GM21381 (cell line): Measurements from ENCODE around the gene PEA15.

ENCODE experiments used
- ATAC-seq: cut with Tn5 transposase; IDR thresholded peaks from one replicate; pipeline ENCODE4 v1.9.1; 2021; ENCODE audit warnings: mild to moderate bottlenecking, moderate library complexity; ENCODE audit not compliant: unreplicated experiment

PEA15 gene

GRCh38 chr1:160205242-160206035 lies at the start of gene PEA15:
PEA15 (plus strand) TSS chr1:160205384; CDS start chr1:160211545, 6,161 bp downstream.
- ATAC-seq, result peak; percentile 40

GRCh38 chr1:160156361-160156760 lies 48.8 kb upstream of the PEA15 start:
- ATAC-seq, result no peak

- no peak for ATAC-seq
Observed at GRCh38 chr1:160157174-160157573, 48.0 kb upstream of the PEA15 start.

GRCh38 chr1:160158031-160158430 lies 47.2 kb upstream of the PEA15 start:
- ATAC-seq, result no peak

- no peak for ATAC-seq
Observed at GRCh38 chr1:160158534-160158933, 46.6 kb upstream of the PEA15 start.

- no peak for ATAC-seq
Observed at GRCh38 chr1:160159846-160160245, 45.3 kb upstream of the PEA15 start.

GRCh38 chr1:160161965-160162705 lies 43.0 kb upstream of the PEA15 start:
- ATAC-seq, result no peak

- no peak for ATAC-seq
Observed at GRCh38 chr1:160162931-160163330, 42.3 kb upstream of the PEA15 start.

- ATAC-seq, result no peak
Observed at GRCh38 chr1:160163615-160164014, 41.6 kb upstream of the PEA15 start.

GRCh38 chr1:160164121-160164520 lies 41.1 kb upstream of the PEA15 start:
- ATAC-seq, result no peak

GRCh38 chr1:160166166-160166868 lies 38.9 kb upstream of the PEA15 start:
- no peak for ATAC-seq

GRCh38 chr1:160167056-160167455 lies 38.1 kb upstream of the PEA15 start:
- ATAC-seq, result no peak

- ATAC-seq, result no peak
Observed at GRCh38 chr1:160167580-160167979, 37.6 kb upstream of the PEA15 start.

GRCh38 chr1:160168016-160168415 lies 37.2 kb upstream of the PEA15 start:
- no peak for ATAC-seq

- no peak for ATAC-seq
Observed at GRCh38 chr1:160168609-160169369, 36.4 kb upstream of the PEA15 start.

- ATAC-seq, result no peak
Observed at GRCh38 chr1:160169553-160170399, 35.4 kb upstream of the PEA15 start.

- ATAC-seq, result no peak
Observed at GRCh38 chr1:160171354-160171753, 33.8 kb upstream of the PEA15 start.

- ATAC-seq, result no peak
Observed at GRCh38 chr1:160171980-160172379, 33.2 kb upstream of the PEA15 start.

- ATAC-seq, result no peak
Observed at GRCh38 chr1:160177231-160177630, 28.0 kb upstream of the PEA15 start.

- no peak for ATAC-seq
Observed at GRCh38 chr1:160177667-160178066, 27.5 kb upstream of the PEA15 start.
